Measurements from ENCODE around the gene AQP12A.

- TF ChIP-seq CTCF (IDR thresholded peaks at IDR 0.05 in 2 of 3, conservative IDR thresholded peaks at IDR 0.05 in 1 of 3; ENCODE audit: borderline replicate concordance in 1 of 3, insufficient read depth in 1 of 3, low read depth in 2 of 3, low read length in 2 of 3) (peak in 2 of 3 experiments; percentile 37 to 48; a peak in 5 of 6 replicates), EZH2 (IDR thresholded peaks at IDR 0.05) (no peak), POLR2AphosphoS5 (IDR thresholded peaks at IDR 0.05; ENCODE audit: low read depth, low read length) (no peak), YY1 (IDR thresholded peaks at IDR 0.05; ENCODE audit: extremely low read depth, insufficient replicate concordance, low read depth, low read length) (no peak), TCF7L2 (IDR thresholded peaks at IDR 0.05; ENCODE audit: borderline replicate concordance, extremely low read depth, insufficient read depth, insufficient read length) (no peak)
These were observed 42.3 kb downstream of the AQP12A start for GRCh38 chr2:240733803-240734495.

All from HCT116 (cell line).